ENCODE results near the gene CENPO. TPM values are rescaled to one million over a fixed set of nuclear protein-coding genes. Genes with fewer than 3 reads are reported as not detected.

CENPO gene
- total RNA-seq, 2 experiments from 2014 or later = 3.4 to 3.5 TPM

GRCh38 chr2:24822049-24822706 is 29.0 kb downstream of the CENPO start:
- ATAC-seq (ENCODE audit: poor library complexity) = no peak
- Mint-ChIP-seq H3K9me3 (no peaks in the 10 kb centered on the region), H3K27ac (no peak overlapping the region), H3K27me3 (no peaks in the 10 kb centered on the region), H3K36me3 (ENCODE audit: low read depth) (peaks cover 38% of the 10 kb centered on the region), H3K4me1 (ENCODE audit: low read depth) (peaks cover 14% of the 10 kb centered on the region), H3K4me3 (no peak overlapping the region)
- no peak for DNase-seq
- intact Hi-C loops (cut with DNase I, micrococcal nuclease) = loop anchor here in 1 of 2 experiments (10.0 kb wide), 1 partner anchor 227 kb away; no protein-coding TSS in a partner anchor
- H3K36me3 ChIP-seq (ENCODE audit: insufficient read depth, low read length) = peaks cover 41% of the 10 kb centered on the region
- no peak overlapping the region for H3K27ac ChIP-seq (ENCODE audit: low read depth in 1 of 2, low read length in 2 of 2)
- no peak for TF ChIP-seq CTCF (IDR thresholded peaks at IDR 0.05)
- H3K27me3 ChIP-seq (ENCODE audit: control insufficient read depth in 1 of 2, insufficient read depth in 2 of 2, low read length in 2 of 2) = no peaks in the 10 kb centered on the region
- no peaks in the 10 kb centered on the region for H3K9me3 ChIP-seq (ENCODE audit: control insufficient read depth in 1 of 2, insufficient read depth in 1 of 2, low read length in 2 of 2)
- H3K4me1 ChIP-seq (ENCODE audit: insufficient read depth, low read length) = peaks cover 7% of the 10 kb centered on the region
- no peak overlapping the region for H3K4me3 ChIP-seq (ENCODE audit: low read length)
- CTCF ChIA-PET = no interaction called here
- POLR2A ChIA-PET = no interaction called here

GRCh38 chr2:24824071-24824588 is 30.9 kb downstream of the CENPO start:
- no peak for DNase-seq
- no peak for ATAC-seq (ENCODE audit: poor library complexity)
- Histone ChIP-seq H3K27me3 (ENCODE audit: control insufficient read depth in 1 of 2, insufficient read depth in 2 of 2, low read length in 2 of 2) (no peaks in the 10 kb centered on the region), H3K27ac (ENCODE audit: low read depth in 1 of 2, low read length in 2 of 2) (no peak overlapping the region), H3K36me3 (ENCODE audit: insufficient read depth, low read length) (peaks cover 33% of the 10 kb centered on the region), H3K4me1 (ENCODE audit: insufficient read depth, low read length) (peaks cover 15% of the 10 kb centered on the region), H3K9me3 (ENCODE audit: control insufficient read depth in 1 of 2, insufficient read depth in 1 of 2, low read length in 2 of 2) (no peaks in the 10 kb centered on the region), H3K4me3 (ENCODE audit: low read length) (no peak overlapping the region)
- Mint-ChIP-seq H3K4me1 (ENCODE audit: low read depth) (peaks cover 22% of the 10 kb centered on the region), H3K9me3 (no peaks in the 10 kb centered on the region), H3K36me3 (ENCODE audit: low read depth) (peaks cover 21% of the 10 kb centered on the region), H3K27me3 (no peaks in the 10 kb centered on the region), H3K4me3 (no peak overlapping the region), H3K27ac (no peak overlapping the region)
- intact Hi-C loops (cut with DNase I, micrococcal nuclease) = loop anchor here in 1 of 2 experiments (10.0 kb wide), 1 partner anchor 229 kb away; no protein-coding TSS in a partner anchor
- ChIA-PET CTCF (no interaction called here), POLR2A (no interaction called here)
- TF ChIP-seq CTCF (IDR thresholded peaks at IDR 0.05) = no peak

- Mint-ChIP-seq H3K36me3 (ENCODE audit: low read depth) (peaks cover 21% of the 10 kb centered on the region), H3K4me3 (no peak overlapping the region), H3K9me3 (no peaks in the 10 kb centered on the region), H3K27ac (no peak overlapping the region), H3K4me1 (ENCODE audit: low read depth) (peaks cover 22% of the 10 kb centered on the region), H3K27me3 (no peaks in the 10 kb centered on the region)
- no peak overlapping the region for H3K4me3 ChIP-seq (ENCODE audit: low read length)
- H3K27me3 ChIP-seq (ENCODE audit: control insufficient read depth in 1 of 2, insufficient read depth in 2 of 2, low read length in 2 of 2) = no peaks in the 10 kb centered on the region
- DNase-seq (peak in 6 of 14 experiments; percentile 6 to 69 (median 36)), ATAC-seq (ENCODE audit: poor library complexity) (no peak)
- peaks cover 25% of the 10 kb centered on the region for H3K36me3 ChIP-seq (ENCODE audit: insufficient read depth, low read length)
- H3K9me3 ChIP-seq (ENCODE audit: control insufficient read depth in 1 of 2, insufficient read depth in 1 of 2, low read length in 2 of 2) = no peaks in the 10 kb centered on the region
- H3K27ac ChIP-seq (ENCODE audit: low read depth in 1 of 2, low read length in 2 of 2) = no peak overlapping the region
- intact Hi-C loops (cut with DNase I, micrococcal nuclease) = loop anchor here in 1 of 2 experiments (10.0 kb wide), 1 partner anchor 230 kb away; no protein-coding TSS in a partner anchor
- TF ChIP-seq CTCF (IDR thresholded peaks at IDR 0.05) = peak; percentile 42
- ChIA-PET POLR2A (interaction anchor here (3.1 kb wide), 1 partner anchor 32 kb away, joined by 6 read pairs; the partner anchor contains the start of genes CENPO and PTRHD1), CTCF (interaction anchor here (5.3 kb wide), 1 partner anchor 416 kb away, joined by 83 read pairs; no protein-coding TSS in a partner anchor)
- H3K4me1 ChIP-seq (ENCODE audit: insufficient read depth, low read length) = peaks cover 15% of the 10 kb centered on the region
Measured at GRCh38 chr2:24824966-24825882, 32.0 kb downstream of the CENPO start.

Measured in CD4-positive, alpha-beta T cell (primary cell).